PC-3 (cell line): Measurements from ENCODE around the gene GRB14.

ENCODE experiments used
- CTCF ChIP-seq: fragments of 300-600 bp; sonication (generic); conservative IDR thresholded peaks from 2 replicates; pipeline ENCODE4 v1.5.1; 2017; ENCODE audit warnings: antibody characterized with exemption, low read depth, mild to moderate bottlenecking, low read length
- EZH2 ChIP-seq: fragments of 300-600 bp; sonication (generic); IDR thresholded peaks from one replicate; pipeline ENCODE4 v1.6.1; 2017; ENCODE audit warnings: antibody characterized with exemption, mild to moderate bottlenecking, low read length; ENCODE audit not compliant: unreplicated experiment
- EZH2phosphoT487 ChIP-seq: fragments of 300-600 bp; sonication (generic); IDR thresholded peaks from 2 replicates; pipeline ENCODE4 v1.6.1; 2018; ENCODE audit warnings: mild to moderate bottlenecking, antibody characterized with exemption, low read length, borderline replicate concordance

- TF ChIP-seq EZH2 (no peak), CTCF (no peak), EZH2phosphoT487 (no peak)
Measured at GRCh38 chr2:164458792-164459191, 162.5 kb downstream of the GRB14 start.
